ENCODE results near the gene VRK2.

- TF ChIP-seq CTCF (IDR thresholded peaks at IDR 0.05 in 2 of 3, conservative IDR thresholded peaks at IDR 0.05 in 1 of 3; ENCODE audit: borderline replicate concordance in 1 of 3, insufficient read depth in 1 of 3, low read depth in 2 of 3, low read length in 2 of 3) (no peak), EZH2 (IDR thresholded peaks at IDR 0.05) (no peak), POLR2AphosphoS5 (IDR thresholded peaks at IDR 0.05; ENCODE audit: low read depth, low read length) (no peak), RAD21 (IDR thresholded peaks at IDR 0.05; ENCODE audit: low read depth) (no peak), YY1 (IDR thresholded peaks at IDR 0.05; ENCODE audit: extremely low read depth, insufficient replicate concordance, low read depth, low read length) (no peak), MAX (IDR thresholded peaks at IDR 0.05) (no peak), SRF (IDR thresholded peaks at IDR 0.05; ENCODE audit: low read depth) (no peak), POLR2A (IDR thresholded peaks at IDR 0.05; ENCODE audit: borderline replicate concordance, extremely low read depth, insufficient read depth, insufficient read length) (no peak), ELF1 (IDR thresholded peaks at IDR 0.05; ENCODE audit: borderline replicate concordance, low read depth) (no peak), CBX3 (IDR thresholded peaks at IDR 0.05; ENCODE audit: low read depth) (no peak)
Observed at GRCh38 chr2:58099096-58099769, 52.6 kb downstream of the VRK2 start.
